ENCODE measurements around the gene CD81.

DNA sequence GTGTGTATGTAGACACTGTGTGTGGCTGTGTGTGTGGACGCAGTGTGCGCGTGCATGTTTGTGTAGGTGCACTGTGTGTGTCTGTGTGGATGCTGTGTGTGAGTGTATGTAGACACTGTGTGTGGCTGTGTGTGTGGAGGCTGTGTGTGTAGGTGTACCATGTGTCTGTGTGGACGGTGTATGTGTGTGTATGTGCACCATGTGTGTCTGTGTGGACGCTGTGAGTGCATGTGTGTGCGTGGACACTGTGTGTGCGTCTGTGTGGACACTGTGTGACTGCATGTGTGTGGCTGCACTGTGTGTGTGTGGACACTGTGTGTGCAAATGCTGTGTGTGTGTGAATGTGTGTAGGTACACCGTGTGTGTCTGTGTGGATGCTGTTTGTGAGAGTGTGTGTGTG, 56.9 kb downstream of the CD81 start:
- TF ChIP-seq, protein P1, sequence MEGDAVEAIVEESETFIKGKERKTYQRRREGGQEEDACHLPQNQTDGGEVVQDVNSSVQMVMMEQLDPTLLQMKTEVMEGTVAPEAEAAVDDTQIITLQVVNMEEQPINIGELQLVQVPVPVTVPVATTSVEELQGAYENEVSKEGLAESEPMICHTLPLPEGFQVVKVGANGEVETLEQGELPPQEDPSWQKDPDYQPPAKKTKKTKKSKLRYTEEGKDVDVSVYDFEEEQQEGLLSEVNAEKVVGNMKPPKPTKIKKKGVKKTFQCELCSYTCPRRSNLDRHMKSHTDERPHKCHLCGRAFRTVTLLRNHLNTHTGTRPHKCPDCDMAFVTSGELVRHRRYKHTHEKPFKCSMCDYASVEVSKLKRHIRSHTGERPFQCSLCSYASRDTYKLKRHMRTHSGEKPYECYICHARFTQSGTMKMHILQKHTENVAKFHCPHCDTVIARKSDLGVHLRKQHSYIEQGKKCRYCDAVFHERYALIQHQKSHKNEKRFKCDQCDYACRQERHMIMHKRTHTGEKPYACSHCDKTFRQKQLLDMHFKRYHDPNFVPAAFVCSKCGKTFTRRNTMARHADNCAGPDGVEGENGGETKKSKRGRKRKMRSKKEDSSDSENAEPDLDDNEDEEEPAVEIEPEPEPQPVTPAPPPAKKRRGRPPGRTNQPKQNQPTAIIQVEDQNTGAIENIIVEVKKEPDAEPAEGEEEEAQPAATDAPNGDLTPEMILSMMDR (IDR thresholded peaks at IDR 0.05 in 4 of 5, conservative IDR thresholded peaks at IDR 0.05 in 1 of 5): no peak
- no peak for TF ChIP-seq POLR2A (IDR thresholded peaks at IDR 0.05)

Measured in gastrocnemius medialis (tissue), 4 donors.